ENCODE results near the gene EXOC6. TPM values are rescaled to one million over a fixed set of nuclear protein-coding genes. Genes with fewer than 3 reads are reported as not detected.
"Not testable (repeated sequence)": the region's sequence is repeated elsewhere in the genome, so short reads cannot be mapped to it uniquely, and the experiment has no call there.

The EXOC6 gene
- total RNA-seq, 1 donor from 2014 or later, result 10.1 TPM

DNA sequence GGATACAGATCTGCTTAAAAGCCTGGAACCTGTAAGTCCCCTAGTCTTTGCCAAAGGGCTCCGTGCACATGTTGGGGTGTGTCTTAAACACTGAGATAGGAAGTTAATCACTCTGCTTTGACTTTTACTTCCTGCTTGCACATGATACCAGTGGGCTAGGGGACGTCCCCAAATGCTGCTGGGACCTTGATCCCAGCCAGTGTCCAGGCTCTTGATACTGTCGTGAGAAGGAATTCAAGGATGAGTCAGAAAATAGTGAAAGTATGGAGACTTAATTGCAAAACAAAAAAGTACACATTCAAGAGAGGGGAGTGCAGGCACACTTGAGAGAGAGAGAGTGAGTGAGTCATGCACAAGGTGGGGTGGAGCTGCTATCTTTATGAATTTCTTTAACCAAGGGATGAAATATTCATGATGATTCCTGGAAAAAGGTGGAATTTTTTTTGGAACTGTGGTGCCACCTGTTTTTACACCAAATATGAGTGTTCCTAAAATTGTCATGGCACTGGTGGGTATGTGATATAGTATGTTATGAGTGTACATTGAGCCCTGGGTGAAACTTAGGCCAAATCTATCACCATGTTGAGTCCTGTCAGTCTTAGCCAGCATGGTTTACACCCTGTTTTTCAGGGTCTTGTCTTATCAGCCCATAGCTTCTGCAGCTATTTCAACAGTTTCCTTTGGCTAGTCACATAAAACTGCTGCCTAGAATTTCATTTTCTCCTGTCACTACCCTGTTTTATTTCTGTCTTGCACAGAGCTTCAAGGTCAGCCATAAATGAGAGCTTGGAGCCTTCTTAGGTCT, 123.9 kb downstream of the EXOC6 start:
- intact Hi-C loops (cut with DNase I), result no loop called here
- ATAC-seq (no peak), DNase-seq (ENCODE audit: missing footprints) (no peak)

DNA sequence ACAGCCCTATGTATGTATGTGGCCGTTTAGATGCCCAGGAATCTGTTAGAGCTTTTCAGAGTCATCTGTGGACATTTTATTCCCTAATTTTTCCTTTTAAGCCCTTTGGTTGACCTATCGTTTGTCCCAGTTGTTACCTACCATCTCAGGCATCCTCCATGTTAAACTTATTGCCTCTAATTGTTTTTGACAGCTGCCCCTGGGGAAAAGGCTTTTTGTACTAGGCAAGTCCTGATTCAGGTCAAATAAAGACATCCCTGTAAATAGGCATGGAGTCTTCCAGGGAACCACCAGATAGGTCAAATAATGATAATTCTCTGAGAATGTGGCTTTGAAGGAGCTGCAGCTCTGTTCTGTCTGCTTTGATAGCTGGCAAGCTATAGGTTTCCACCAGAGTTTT, 124.6 kb downstream of the EXOC6 start:
- DNase-seq (ENCODE audit: missing footprints), result no peak
- intact Hi-C loops (cut with DNase I), result no loop called here
- no peak for ATAC-seq

DNA sequence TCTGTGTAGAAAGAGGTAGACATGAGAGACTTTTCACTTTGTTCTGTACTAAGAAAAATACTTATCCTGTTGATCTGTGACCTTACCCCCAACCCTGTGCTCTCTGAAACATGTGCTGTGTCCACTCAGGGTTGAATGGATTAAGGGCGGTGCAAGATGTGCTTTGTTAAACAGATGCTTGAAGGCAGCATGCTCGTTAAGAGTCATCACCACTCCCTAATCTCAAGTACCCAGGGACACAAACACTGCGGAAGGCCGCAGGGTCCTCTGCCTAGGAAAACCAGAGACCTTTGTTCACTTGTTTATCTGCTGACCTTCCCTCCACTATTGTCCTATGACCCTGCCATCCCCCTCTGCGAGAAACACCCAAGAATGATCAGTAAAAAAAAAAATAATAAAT, 128.0 kb downstream of the EXOC6 start:
- ATAC-seq; DNase-seq (ENCODE audit: missing footprints); intact Hi-C loops (cut with DNase I): not testable (repeated sequence)

DNA sequence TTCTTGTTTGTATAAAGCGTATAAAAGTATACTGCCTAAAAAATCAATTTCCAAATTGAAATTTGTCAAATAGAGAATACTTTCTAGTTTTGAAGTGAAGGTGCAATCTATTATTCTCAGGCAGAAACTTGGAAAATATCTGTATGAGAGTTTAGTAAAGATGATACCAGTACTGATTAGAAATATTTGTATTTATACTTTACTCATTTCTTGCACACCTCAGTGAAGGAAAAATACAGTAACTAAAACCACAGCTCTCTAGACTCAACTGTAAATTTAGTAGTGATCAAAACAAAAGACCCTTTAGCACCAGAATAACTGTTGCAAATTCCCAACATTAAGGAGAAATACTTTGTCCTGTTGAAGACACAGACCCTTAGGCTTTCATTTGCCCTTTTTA, 140.9 kb downstream of the EXOC6 start:
- ATAC-seq (no peak), DNase-seq (ENCODE audit: missing footprints) (no peak)
- intact Hi-C loops (cut with DNase I), result no loop called here

DNA sequence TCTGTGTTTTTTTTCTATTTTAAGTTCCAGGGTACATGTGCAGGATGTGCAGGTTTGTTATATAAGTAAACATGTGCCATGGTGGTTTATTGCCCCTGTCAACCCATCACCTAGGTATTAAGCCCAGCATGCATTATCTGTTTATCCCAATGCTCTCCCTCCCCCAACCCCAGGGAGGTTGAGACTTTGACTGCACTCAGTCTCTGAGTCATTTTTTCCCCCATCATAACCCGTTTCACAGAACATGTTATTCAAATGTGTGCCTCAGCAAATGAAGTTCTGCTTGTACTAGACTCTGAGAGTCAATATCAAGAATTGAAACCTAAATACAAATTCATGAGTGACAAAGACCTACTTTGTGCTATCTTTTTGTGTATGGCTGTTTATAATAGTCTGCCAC, 142.3 kb downstream of the EXOC6 start:
- DNase-seq (ENCODE audit: missing footprints) (no peak), ATAC-seq (no peak)
- intact Hi-C loops (cut with DNase I), result no loop called here

DNA sequence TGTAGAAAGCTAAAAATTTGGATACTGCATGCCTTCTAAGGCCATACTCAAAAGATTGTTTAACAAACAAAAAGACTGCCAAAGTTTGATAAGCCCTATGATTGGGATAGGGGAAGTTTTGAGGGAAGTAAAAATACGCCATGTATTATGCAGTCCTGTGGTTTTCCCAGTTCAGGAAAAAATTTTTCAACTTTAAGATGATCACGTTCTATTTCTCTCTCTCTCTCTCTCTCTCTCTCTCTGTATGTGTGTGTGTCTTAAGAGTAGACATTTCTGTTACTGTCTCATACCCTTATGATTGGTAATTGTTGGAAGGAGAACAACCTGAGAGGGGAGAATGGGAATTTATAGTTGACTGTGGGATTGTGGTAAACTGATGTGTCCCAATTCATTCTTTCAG, 143.2 kb downstream of the EXOC6 start:
- ATAC-seq (no peak), DNase-seq (ENCODE audit: missing footprints) (no peak)
- intact Hi-C loops (cut with DNase I), result no loop called here

DNA sequence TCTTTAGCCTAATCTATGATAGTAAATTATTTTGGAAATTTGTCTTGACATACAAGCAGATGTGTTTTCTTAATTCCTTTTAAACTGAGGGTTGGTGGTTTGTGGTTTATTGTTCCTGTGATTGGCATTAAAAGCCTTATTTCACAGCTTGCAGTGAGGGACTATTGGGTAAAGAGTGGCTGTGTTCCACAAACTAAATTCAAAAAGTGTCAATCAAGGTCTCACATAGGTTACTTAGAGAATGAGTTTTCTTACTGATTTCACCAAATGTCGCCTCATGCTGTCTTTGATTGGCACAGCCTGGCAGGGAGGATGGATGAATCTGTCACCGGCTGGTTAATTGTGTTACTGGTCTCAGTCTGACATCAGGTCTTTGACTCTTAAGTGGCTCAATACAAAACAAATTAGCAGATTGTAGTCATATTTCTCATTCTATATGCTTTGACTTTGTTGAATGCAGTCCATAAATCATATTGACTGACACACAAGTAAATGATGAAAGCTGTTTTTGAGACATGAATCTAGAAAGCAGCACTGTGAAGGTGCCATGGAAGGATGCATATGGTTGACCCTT, 145.5 kb downstream of the EXOC6 start:
- intact Hi-C loops (cut with DNase I), result no loop called here
- ATAC-seq (no peak), DNase-seq (ENCODE audit: missing footprints) (no peak)

DNA sequence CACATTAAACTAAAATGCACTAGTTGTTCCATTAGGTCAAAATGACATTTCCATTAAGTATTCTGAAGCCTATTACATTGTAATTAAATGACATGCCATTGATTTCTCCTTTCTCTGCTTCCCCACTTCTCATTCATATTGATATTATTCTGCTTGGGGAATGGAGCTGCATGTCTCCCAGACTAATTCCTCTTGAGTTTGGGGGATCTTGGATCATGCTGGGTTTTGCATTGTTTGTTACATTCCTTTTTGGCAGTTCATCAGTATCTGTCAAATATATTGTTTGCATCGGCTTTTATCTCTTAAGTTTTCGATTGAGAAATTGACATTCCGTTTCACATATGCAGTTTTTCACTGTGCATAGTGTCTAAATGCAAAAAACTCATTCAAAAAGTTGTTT, 147.2 kb downstream of the EXOC6 start:
- DNase-seq (ENCODE audit: missing footprints) (no peak), ATAC-seq (no peak)
- intact Hi-C loops (cut with DNase I), result no loop called here

DNA sequence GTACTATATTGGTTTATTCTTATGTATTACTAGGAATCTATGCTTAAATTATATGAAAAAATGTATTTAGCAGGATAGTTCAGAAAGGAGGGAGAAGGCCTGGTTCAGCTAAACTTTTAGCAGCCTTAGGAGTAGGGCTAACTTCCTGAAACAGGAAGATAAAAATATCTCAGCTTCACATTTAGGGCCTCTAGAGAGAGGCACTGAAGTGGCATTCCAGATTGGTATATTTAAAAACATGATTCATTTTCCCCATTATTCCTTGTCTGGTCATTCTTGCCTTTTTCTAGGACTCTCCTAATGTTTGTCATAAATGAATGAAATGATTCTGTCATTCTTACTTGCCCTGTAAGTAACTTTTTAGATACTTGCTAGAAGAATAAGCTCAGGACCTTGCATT, 149.3 kb downstream of the EXOC6 start:
- no peak for ATAC-seq
- no peak for DNase-seq (ENCODE audit: missing footprints)
- intact Hi-C loops (cut with DNase I), result no loop called here

DNA sequence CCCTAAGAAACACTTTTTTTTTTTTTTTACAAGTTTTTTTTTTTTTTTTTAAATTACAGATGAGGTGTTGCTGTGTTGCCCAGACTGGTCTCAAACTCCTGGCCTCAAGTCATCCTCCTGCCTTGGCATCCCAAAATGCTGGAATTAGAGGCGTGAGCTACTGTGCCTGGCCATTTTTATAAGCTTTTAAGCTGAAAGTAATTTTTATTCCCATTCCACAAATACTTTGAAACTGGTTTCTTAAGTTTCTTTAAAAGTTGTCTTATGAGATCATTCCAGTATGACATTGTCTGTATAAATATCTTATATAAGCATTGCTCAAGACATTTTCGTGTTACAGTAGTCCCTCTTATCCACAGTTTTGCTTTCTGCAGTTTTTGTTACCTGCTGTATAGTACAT, 150.9 kb downstream of the EXOC6 start:
- ATAC-seq (no peak), DNase-seq (ENCODE audit: missing footprints) (no peak)
- intact Hi-C loops (cut with DNase I), result no loop called here

DNA sequence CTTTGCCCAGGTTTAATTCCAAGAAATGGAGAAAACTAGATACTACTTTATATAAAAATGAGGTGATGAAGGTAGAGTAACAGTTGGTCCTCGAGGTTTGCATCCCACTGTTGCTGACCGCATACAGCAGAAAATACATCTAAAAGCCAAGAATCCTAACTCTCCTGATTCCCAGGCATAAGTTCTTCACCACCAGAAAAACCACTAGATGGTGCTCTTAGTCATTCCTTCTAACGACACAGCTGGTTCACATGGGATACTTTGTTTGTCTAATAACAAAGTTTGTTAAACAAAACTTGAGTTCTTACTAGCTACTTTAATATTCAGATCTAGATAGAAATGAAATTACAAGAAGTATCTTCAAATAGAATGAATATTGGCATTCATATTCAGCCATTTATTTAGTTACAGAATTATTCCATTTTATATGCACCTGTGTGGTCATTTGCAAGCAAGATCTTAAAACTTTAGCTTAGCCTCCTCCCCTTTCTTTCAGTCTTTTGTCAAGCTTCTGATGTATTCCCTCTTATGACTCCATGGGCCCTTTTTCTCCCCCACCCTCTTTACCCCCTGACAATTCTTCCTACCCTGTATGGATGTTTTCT, 158.2 kb downstream of the EXOC6 start:
- no peak for DNase-seq (ENCODE audit: missing footprints)
- intact Hi-C loops (cut with DNase I), result no loop called here
- no peak for ATAC-seq

DNA sequence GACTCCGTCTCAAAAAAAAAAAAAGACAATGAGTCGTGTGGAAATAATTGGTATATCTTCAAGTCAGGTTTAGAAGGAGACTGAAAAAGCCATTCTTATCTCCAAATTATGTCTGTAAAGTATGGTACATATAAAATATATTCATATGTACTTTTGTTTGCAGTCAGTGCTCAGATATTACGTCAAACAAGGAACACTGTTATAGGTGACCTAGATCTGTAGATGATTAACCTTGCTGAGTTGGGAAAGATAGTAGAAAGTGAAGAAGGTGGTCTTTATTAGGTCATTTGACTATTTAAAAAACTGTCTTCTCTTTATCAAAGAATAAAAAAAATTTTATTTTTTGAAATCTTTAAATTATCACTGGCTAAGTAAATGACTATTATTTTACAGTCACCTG, 167.4 kb downstream of the EXOC6 start:
- DNase-seq (ENCODE audit: missing footprints) (no peak), ATAC-seq (no peak)
- intact Hi-C loops (cut with DNase I), result no loop called here

DNA sequence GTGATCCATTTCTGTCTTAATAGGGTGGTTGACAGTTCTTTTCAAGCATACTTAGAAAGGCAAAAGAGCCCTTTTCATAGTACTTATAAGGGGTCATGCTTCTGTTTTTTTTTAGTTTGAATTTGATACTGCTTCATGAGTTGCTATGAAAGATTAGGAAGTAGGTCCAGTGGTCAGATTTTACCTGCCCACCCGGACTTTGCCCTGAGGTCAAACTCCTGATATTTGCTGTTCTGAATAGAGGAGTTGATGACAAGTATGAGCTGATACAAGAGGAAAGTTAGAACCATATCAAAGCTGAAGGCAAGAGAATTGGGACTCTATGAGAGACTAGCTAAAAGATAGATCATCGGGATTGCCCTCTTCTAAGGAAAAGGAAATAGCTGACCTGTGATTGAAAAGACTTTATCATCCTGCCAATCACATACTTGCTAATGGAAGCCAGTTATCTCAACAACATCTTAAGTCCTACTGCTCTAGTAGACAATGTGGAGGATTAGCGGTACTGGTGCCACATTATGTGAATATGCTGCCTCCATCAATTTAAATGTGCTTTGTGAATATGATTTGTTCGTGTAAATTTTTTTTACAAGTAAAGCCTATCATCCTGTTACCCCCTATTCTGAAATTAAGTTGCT, 174.8 kb downstream of the EXOC6 start:
- intact Hi-C loops (cut with DNase I), result no loop called here
- DNase-seq (ENCODE audit: missing footprints) (no peak), ATAC-seq (no peak)

DNA sequence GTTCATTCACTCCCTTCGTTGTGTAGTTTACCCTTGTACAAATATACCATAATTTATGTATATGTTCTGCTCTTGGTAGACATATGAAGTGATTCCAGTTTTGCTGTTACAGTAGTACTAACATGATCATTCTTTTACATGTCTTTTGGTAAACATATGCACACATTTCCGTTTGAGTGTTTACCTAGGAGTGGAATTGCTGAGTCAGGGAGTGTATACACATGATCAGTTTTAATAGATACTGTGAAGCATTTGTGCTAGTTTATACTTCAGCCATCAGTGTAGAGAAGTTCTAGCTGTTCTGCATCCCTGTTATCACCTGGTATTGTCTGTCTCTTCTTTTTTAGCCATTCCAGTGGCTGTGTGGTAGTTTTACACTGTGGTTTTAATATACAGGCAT, 177.8 kb downstream of the EXOC6 start:
- intact Hi-C loops (cut with DNase I), result no loop called here
- ATAC-seq (no peak), DNase-seq (ENCODE audit: missing footprints) (no peak)

DNA sequence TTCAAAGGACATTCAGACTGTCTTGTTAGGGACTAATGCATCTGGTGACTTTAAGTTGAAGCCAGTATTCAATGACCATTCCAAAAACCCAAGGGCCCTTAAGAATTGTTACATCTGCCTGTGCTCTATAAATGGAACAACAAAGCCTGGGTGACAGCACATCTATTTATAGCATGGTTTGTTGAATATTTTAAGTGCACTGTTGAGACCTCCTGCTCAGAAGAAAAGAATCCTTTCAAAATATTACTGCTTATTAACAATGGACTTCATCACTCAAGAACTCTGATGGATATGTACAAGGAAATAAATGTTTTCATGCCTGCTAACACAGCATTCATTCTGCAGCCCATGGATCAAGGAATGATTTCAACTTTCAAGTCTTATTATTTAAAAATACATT, 179.2 kb downstream of the EXOC6 start:
- ATAC-seq, result no peak
- no peak for DNase-seq (ENCODE audit: missing footprints)
- intact Hi-C loops (cut with DNase I), result no loop called here

DNA sequence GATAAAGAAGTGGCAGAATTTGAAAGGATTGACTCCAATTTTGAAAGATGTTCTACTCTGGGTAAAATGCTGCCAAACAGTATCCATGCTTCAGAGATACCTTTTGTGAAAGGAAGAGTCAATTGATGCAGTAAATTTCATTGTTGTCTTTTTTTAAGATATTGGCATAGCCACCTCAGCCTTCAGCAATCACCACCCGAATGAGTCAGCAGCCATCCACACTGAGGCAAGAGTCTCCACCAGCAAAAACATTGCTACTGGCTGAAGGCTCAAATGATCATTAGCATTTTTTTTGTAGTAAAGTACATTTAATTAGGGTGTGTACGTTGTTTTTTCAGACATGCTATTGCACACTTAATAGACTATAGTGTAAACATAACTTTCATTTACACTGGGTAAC, 180.6 kb downstream of the EXOC6 start:
- no peak for DNase-seq (ENCODE audit: missing footprints)
- ATAC-seq, result no peak
- intact Hi-C loops (cut with DNase I), result no loop called here

DNA sequence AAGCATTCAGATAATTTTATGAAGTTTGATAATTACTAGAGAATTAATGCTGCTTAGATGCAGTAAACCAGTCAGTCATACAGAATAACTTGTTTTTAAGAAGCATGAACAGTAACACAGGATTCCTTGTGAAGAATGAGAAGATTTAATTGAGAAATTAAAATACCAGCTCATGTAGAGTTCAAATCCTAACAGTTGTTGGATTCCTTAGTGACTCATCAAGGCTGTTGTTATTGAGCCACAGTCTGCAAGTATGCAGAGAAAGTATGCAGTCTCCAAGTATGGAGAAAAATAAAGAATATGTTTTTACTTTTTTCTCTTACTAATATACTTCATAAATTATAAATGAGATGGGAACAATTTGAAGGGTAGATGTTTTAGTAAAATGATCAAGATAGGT, 182.1 kb downstream of the EXOC6 start:
- DNase-seq (ENCODE audit: missing footprints) (no peak), ATAC-seq (no peak)
- intact Hi-C loops (cut with DNase I), result no loop called here

DNA sequence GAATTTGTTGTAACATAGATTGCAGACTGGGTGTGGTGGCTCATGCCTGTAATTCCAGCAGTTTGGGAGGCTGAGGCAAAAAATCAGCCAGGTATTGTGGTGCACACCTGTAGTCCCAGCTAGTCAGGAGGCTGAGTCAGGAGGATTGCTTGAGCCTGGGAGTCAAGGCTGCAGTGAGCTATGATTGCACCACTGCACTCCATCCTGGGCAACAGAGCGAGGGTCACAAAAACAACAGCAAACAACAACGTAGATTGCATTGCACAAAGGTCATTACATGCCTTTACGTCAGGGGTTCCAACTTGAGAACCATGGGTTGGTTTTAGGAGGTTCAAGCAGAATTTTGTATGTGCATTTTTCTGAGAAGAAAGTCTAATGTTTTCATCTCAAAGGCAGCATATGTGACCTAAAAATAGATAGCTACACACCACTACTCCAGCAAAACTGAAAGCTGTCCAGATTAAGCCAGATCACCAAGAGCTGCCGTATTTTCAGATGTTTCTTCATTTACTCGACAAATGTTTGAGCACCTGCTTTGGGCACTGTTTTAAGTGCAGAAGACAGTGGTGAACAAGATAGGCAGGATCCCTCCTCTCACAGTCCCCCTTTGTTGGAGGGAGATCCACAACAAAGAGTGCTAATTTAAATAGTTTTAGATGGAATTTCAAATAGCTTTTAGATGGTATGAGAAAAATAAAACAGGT, 183.9 kb downstream of the EXOC6 start:
- ATAC-seq (no peak), DNase-seq (ENCODE audit: missing footprints) (no peak)
- intact Hi-C loops (cut with DNase I), result no loop called here

DNA sequence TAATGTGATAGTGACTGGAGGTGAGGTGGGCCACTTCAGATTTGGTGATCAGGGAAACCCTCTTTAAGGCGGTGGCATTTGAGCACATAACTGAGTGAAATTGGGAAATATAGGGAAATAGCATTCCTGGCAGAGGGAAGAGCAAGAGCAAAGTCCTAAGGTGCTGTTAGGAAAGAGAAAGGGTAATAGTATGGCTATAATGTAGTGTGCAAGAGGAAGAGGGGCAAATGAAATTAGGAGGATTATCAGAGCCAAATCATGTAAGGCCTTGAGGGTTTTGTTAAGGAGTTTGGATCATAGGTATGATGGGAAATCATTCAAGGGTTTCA, 184.5 kb downstream of the EXOC6 start:
- intact Hi-C loops (cut with DNase I), result no loop called here
- no peak for ATAC-seq
- DNase-seq (ENCODE audit: missing footprints), result no peak

DNA sequence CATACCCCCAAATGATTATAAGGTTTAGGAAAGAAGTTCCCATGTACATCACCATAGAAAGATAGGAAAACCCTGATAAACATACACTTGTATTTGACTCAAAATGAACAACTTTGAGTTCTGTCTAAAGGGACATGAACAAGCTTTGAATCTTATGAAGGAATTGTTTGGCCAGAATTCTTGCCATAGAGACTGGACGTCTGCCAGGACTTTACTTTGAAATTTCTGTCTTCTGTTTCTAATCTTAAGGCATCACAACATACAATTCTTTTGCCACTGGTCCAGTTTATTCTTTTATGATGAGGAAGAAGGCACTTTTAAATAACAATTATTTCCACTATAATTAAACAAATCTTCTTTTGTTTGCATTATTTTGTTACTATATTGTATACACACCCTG, 186.1 kb downstream of the EXOC6 start:
- no peak for ATAC-seq

More for the DNA sequence above, 186.1 kb downstream of the EXOC6 start:
- intact Hi-C loops (cut with DNase I), result no loop called here
- DNase-seq (ENCODE audit: missing footprints), result no peak

Data from Right ventricle myocardium inferior (tissue), 1 donor.